Lung microvascular endothelial cell (primary cell): Measurements from ENCODE around the gene NUMB. TPM values are rescaled to one million over a fixed set of nuclear protein-coding genes. Genes with fewer than 3 reads are reported as not detected.

Experiments
- DNase-seq, 2 donors: peaks; one replicate each; pipeline versions ENCODE4 v3.0.0 to v3.0.0-alpha.2; 2010; ENCODE audit warnings: low read depth in 2 of 2
- total RNA-seq: library from RNA; depleted of rRNA; stranded (reverse); fragments of >200 nt; gene quantifications from 2 replicates; pipeline ENCODE4 v1.2.1, GENCODE V29; 2014

NUMB gene
- total RNA-seq, 1 donor from 2014 or later, result 51.6 TPM

DNA sequence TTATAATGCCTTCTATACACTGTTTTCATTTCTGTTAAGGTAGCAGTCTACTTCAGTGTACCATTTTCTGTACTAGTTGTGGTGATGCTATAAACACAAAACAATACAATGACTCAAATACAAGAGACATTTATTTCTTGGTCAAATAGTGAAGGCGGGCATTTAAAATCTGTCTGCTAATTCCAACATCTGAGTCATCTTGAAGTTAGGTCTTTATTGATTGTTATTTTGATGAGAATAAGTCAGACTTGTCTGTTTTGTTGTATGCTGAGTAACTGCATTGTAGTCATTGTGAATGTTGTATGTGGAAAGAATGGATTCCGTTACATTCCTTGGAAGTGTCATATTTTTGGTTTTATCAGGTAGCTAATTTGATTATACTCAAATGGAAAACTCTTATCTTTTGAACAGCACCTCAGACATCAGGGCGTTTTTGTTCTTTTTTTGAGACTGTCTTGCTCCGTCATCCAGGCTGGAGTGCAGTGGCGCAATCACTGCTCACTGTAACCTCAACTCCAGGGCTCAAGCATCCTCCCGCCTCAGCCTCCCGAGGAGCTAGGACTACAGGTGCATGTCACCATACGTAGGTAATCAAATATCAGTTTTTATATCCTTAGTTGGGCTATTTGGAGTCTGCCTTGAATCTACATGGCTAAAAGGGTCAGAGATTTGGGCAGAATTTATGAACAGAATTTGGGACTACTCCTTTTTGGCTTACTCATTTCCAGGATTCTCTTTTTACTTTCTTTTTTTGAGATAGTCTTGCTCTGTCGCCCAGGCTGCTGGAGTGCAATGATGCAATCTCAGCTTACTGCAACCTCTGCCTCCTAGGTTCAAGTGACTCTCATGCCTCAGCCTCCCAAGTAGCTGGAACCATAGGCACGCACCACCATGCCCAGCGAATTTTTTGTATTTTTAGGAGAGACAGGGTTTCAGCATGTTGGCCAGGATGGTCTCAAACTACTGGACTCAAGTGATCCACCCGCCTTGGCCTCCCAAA, 164.3 kb downstream of the NUMB start:
- DNase-seq, result peak in 1 of 2 donors; percentile 39

GRCh38 chr14:73290279-73290678, 168.1 kb downstream of the NUMB start:
- no peak for DNase-seq

- DNase-seq, result no peak
Observed at GRCh38 chr14:73289729-73290128, 168.6 kb downstream of the NUMB start.

- no peak for DNase-seq
Observed at GRCh38 chr14:73289308-73289707, 169.0 kb downstream of the NUMB start.

DNA sequence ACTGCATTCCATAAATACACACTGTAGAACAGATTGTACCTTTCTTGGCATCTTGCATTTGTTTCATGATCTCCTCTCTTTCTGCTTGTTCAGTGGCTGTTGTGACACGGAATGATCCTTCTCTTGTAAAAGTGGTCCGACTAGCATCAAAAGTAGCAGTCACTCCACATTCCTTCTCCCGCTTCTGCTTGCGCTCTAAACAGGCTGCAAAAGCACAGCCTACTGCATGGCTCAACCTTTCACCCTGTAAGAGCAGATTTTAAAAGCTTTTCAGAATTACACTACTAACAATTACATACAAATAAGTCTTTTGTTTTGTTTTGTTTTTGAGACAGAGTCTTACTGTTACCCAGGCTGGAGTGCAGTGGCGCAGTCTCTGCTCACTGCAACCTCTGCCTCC, 171.3 kb downstream of the NUMB start:
- DNase-seq, result no peak

GRCh38 chr14:73286598-73286997, 171.7 kb downstream of the NUMB start:
- DNase-seq, result no peak

DNA sequence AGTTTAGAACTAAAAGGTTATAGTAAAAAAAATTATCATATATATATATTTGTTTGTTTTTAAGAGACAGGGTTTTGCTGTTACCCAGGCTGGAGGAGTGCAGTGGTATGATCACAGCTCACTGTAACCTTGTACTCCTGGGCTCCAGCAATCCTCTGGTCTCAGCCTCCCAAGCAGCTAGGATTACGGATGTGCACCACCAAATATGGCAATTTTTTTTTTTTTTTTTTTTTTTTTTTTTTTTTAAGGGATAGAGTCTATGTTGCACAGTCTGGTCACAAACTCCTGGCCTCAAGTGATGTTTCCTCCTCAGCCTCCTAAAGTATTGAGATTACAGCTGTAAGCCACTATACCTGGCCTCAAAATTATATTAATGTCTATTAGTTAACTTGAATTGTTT, 172.4 kb downstream of the NUMB start:
- DNase-seq, result no peak

- peak in 1 of 2 donors; percentile 36 for DNase-seq
Observed at GRCh38 chr14:73283608-73284379, 174.6 kb downstream of the NUMB start.

DNA sequence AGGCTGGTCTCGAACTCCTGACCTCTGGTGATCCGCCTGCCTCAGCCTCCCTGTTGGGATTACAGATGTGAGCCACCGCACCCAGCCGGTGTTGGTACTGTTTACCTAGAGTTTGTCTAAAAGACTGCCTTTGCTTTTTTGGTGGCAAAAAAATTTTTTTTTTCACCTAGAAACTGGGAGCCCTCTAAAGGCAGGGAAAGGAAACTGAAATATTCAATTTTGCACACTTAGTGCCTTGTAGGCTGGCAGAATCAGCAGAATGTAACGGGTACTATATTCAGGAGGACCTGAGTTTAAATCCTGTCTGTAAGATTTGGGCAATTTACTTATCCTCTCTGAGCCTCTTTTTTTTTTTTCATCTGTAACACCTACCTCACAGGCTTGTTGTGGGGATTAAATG, 177.4 kb downstream of the NUMB start:
- DNase-seq, result no peak

DNA sequence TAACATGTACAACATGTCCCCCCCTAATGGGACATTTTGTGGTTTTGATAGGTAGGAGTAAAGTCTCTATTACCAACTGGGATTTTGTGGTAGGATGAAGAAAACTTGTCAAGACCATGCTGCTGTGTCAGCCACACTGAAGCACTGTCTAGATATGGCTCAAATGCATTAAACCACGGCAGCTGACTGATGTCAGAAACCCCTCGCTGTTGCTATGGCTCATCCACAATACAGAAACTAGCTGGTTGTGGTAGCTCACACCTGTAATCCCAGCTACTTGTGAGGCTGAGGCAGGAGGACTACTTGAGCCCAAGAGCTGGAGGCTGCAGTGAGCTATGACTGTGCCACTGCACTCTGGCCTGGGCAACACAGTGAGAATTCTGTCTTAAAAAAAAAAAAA, 181.0 kb downstream of the NUMB start:
- no peak for DNase-seq

- no peak for DNase-seq
Observed at GRCh38 chr14:73276836-73277235, 181.5 kb downstream of the NUMB start.

- DNase-seq, result no peak
Observed at GRCh38 chr14:73273799-73274198, 184.5 kb downstream of the NUMB start.

DNA sequence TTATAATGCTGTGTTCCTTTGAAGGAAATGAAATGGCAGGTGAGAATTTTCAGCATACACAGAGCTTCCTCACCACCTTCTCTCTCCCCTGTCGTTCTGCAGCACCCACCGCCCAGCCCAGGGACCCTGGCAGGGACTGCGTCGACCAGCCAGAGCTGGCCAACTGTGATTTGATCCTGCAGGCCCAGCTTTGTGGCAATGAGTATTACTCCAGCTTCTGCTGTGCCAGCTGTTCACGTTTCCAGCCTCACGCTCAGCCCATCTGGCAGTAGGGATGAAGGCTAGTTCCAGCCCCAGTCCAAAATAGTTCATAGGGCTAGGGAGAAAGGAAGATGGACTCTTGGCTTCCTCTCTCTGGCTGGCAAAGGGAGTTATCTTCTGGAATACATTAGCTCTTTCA, 186.0 kb downstream of the NUMB start:
- DNase-seq, result no peak

DNA sequence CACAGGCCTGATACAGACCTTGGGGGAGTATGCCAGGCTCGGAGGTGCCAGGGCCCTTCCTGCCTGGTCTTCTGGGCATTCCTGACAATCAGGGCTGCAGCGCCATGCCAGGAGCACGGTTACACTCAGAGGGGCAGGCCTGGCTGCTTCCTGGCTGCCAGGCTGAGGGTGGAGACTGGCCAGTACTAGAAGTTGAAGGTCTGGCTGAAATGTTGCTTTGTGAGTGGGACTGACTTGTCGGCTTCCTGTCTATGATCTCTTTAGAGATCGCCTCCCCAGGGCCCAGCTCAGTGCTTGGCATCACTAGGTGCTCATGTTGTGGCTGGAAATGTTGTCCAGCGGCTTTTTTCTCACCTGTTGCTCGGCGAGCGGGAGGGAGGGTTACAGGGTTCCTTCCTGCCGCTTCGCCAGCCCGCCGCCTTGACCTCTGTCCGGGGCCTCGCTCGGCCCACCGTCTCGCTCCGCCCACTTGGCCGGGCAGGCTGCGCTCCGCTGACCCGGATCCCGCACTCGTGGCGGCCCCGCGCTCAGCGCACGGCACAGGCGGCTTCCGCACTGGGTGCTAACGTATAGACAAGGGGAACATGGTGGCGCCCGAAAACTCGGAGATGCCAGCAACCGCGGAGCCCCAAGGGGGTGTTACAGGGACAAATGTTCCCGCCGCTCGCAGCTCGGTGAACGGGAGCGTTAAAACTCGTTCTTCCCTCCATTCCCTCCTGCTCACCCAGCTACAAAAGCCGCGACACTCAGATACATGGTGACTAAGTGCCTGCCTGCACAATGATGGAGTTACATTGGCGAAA, 188.4 kb downstream of the NUMB start:
- peak; percentile 41 to 50 for DNase-seq

DNA sequence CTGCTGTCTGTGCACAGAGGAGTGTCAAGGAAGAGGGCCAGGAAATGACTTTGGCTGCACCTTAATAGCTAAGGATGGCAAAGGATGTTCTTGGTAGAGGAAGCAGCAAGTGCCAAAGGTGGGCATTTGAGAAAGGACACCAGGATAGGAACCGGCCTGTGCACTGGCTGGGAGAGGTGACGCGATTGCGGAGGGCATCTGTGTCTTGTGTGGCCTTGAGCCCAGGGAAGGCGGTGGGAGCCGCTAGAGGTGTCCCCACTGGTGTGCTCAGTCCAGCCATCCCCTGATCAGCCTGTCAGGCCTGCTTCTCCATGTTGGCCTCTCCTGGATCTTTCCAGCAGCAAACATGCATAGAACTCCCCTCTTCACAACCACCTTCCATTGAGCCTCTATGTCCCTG, 190.9 kb downstream of the NUMB start:
- DNase-seq, result no peak

GRCh38 chr14:73266317-73266716, 192.0 kb downstream of the NUMB start:
- no peak for DNase-seq

DNA sequence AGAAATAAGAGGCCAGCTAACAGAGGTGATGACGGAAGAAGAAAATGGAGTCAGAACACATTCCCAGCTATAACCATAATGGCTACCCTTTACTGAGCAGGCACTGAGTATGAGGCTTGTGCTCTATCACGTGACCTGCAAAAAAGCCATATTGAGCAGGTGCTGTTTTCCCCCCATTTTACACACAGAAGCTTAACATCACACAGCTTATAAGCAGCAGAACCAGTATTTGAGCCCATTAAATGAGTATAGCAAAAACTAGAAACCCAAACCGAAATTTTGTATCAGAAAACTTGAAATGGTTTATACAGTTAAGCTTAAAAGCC, 192.7 kb downstream of the NUMB start:
- DNase-seq, result no peak

DNA sequence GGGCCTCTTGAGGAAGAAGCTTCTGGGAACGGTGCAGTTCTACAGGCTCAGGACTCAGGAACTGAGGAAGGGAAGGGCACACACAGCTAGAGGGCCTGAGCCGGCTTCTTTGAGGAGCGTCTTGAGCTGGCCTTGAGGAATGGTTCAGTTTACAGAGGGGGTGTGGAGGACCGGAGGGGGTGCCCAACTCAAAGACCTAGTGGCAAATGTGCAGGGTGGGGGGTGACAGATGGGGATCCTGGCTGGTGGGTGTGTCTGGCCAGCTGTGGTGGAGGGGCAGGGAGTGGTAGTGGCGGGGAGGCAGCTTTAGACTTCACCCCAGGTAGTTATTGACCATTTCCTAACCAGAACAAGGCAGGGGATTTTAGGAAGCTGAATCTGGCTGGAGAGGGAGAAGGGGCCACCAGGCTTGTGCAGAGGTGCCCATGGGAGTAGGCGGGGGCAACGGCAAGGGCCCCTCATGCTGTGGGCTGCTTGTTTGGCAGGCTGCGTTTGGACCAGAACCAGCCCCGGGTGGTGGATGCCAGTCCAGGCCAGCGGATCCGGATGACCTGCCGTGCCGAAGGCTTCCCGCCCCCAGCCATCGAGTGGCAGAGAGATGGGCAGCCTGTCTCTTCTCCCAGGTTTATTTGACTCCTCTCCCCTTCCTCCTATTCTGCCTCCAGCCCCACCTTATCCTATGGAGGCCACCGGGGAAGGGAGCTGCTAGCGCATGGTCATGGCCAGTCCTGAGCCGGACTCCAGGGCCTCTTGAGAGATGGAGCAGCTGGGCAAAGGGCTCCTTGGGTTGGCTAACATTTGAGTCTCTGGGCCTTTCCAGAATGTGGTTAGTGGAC, 193.2 kb downstream of the NUMB start:
- DNase-seq, result no peak

- DNase-seq, result no peak
Observed at GRCh38 chr14:73264080-73264884, 194.1 kb downstream of the NUMB start.

- no peak for DNase-seq
Observed at GRCh38 chr14:73263606-73264005, 194.7 kb downstream of the NUMB start.
